BLaER1 treated with 17β-estradiol and CSF1 and Interleukin-3, amounts not matched to agents 10 nM and 100 nM (cell line): ENCODE measurements around the gene TLN1.
A peak's percentile ranks its signal among the peaks of the same experiment; 100 is the strongest.

Source experiments
- H3K27ac ChIP-seq, 11 experiments: shearing (Covaris generic); formaldehyde crosslinking; 2 replicates each; pipeline ENCODE4 v1.8.1; 2022
- H3K27me3 ChIP-seq, 11 experiments: shearing (Covaris generic); formaldehyde crosslinking; 2 replicates each; pipeline ENCODE4 v1.8.1; 2022
- H3K36me3 ChIP-seq, 11 experiments: shearing (Covaris generic); formaldehyde crosslinking; 2 replicates each; pipeline ENCODE4 v1.8.1; 2022
- H3K4me1 ChIP-seq, 10 experiments: shearing (Covaris generic); formaldehyde crosslinking; 2 replicates each; pipeline ENCODE4 v1.8.1; 2022
- H3K4me2 ChIP-seq, 11 experiments: shearing (Covaris generic); formaldehyde crosslinking; 2 replicates each; pipeline ENCODE4 v1.8.1; 2022
- H3K4me3 ChIP-seq, 10 experiments: shearing (Covaris generic); formaldehyde crosslinking; 2 replicates each; pipeline ENCODE4 v1.8.1; 2022
- H3K9ac ChIP-seq, 11 experiments: shearing (Covaris generic); formaldehyde crosslinking; 2 replicates each; pipeline ENCODE4 v1.8.1; 2022
- H3K9me3 ChIP-seq, 11 experiments: shearing (Covaris generic); formaldehyde crosslinking; replicated peaks in 1 of 11; 2 replicates each; pipeline ENCODE4 v1.8.1; 2022
- H4K20me1 ChIP-seq, 11 experiments: shearing (Covaris generic); formaldehyde crosslinking; 2 replicates each; pipeline ENCODE4 v1.8.1; 2022
- Cebpa-rat ChIP-seq, 11 experiments: shearing (Covaris generic); IDR thresholded peaks; 2 replicates each; pipeline ENCODE4 v1.8.1; 2022

Gene TLN1, protein sequence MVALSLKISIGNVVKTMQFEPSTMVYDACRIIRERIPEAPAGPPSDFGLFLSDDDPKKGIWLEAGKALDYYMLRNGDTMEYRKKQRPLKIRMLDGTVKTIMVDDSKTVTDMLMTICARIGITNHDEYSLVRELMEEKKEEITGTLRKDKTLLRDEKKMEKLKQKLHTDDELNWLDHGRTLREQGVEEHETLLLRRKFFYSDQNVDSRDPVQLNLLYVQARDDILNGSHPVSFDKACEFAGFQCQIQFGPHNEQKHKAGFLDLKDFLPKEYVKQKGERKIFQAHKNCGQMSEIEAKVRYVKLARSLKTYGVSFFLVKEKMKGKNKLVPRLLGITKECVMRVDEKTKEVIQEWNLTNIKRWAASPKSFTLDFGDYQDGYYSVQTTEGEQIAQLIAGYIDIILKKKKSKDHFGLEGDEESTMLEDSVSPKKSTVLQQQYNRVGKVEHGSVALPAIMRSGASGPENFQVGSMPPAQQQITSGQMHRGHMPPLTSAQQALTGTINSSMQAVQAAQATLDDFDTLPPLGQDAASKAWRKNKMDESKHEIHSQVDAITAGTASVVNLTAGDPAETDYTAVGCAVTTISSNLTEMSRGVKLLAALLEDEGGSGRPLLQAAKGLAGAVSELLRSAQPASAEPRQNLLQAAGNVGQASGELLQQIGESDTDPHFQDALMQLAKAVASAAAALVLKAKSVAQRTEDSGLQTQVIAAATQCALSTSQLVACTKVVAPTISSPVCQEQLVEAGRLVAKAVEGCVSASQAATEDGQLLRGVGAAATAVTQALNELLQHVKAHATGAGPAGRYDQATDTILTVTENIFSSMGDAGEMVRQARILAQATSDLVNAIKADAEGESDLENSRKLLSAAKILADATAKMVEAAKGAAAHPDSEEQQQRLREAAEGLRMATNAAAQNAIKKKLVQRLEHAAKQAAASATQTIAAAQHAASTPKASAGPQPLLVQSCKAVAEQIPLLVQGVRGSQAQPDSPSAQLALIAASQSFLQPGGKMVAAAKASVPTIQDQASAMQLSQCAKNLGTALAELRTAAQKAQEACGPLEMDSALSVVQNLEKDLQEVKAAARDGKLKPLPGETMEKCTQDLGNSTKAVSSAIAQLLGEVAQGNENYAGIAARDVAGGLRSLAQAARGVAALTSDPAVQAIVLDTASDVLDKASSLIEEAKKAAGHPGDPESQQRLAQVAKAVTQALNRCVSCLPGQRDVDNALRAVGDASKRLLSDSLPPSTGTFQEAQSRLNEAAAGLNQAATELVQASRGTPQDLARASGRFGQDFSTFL (N-terminal part only)

DNA sequence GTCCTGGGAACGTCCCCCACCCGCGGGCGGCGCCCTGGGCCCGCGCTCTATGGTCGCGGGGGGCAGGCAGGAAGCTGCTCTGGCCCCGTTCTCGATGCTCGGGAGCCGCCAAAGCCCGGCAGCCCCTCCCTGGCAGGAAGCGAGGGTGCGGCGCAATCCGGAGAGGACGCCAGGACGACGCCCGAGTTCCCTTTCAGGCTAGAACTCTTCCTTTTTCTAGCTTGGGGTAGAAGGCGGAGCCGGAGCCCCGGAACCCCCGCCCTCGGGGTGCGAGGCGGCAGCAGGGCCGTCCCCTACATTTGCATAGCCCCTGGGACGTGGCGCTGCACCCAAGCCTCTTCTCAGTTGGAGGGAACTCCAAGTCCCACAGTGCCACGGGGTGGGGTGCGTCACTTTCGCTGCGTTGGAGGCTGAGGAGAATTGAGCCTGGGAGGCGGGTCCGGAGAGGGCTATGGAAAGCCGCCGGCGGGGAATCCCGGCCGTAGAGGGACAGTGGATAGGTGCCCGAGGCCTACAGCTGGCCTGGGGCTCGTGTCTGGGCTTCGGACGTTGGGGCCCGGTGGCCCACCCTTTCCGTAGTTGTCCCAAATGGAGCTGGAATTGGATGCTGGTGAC, at the start of gene TLN1, which contains the start of gene CREB3:
TLN1 (minus strand) TSS at position 11 of the 615 bp plus-strand sequence. CDS start 6,501 bp downstream, outside the sequence.
CREB3 (plus strand) TSS at position 482 of the 615 bp plus-strand sequence; CDS start at position 589, 107 bp downstream.
- Histone ChIP-seq H4K20me1 (peaks cover 24 to 65% (median 40%) of the 10 kb centered on the region in 11 experiments), H3K9ac (peak within 1 kb of the TSS; percentile 85 to 93 (median 91)), H3K4me1 (peaks cover 56 to 77% (median 68%) of the 10 kb centered on the region in 10 experiments), H3K4me2 (peak within 1 kb of the TSS; percentile 94 to 100 (median 98)), H3K9me3 (no peaks in the 10 kb centered on the region), H3K27me3 (no peaks in the 10 kb centered on the region), H3K27ac (peak within 1 kb of the TSS; percentile 77 to 91 (median 88)), H3K4me3 (peak within 1 kb of the TSS; percentile 73 to 94 (median 81)), H3K36me3 (peaks cover 19 to 46% (median 30%) of the 10 kb centered on the region in 11 experiments)
- no peak for TF ChIP-seq Cebpa-rat (IDR thresholded peaks at IDR 0.05)

DNA sequence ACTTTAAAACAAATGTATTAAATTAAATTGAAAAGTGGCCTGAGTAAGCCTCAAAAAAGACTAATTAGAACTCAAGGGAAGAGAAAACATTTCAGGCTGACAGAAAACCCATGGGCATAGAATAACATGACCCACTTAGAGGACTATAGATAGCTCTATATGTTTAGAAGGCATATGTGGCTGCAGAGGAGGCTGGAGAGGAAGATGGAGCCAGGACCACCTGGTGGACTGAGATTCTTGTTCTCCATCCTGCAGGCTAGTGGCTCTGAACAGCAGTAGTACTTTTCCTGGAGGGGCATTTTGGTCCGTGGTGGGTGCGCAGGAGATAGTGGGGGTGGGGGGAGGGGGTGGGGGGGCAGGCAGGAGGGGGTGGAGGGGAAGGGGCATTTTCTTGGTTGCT, 49.1 kb upstream of the TLN1 start:
- no peak overlapping the region for H3K9ac ChIP-seq
- peaks cover 4 to 8% (median 5%) of the 10 kb centered on the region in 10 experiments for H3K4me1 ChIP-seq
- H3K36me3 ChIP-seq, result 0 out of 22 replicates have a peak, but pooled peaks cover 0 to 4% (median 0%) of the 10 kb centered on the region in 11 experiments
- H3K9me3 ChIP-seq, result no peaks in the 10 kb centered on the region
- no peak for TF ChIP-seq Cebpa-rat (IDR thresholded peaks at IDR 0.05)
- no peak overlapping the region for H3K27ac ChIP-seq
- H3K4me3 ChIP-seq, result no peak overlapping the region
- H3K27me3 ChIP-seq, result no peaks in the 10 kb centered on the region
- H3K4me2 ChIP-seq, result no peak overlapping the region
- H4K20me1 ChIP-seq, result no peaks in the 10 kb centered on the region

DNA sequence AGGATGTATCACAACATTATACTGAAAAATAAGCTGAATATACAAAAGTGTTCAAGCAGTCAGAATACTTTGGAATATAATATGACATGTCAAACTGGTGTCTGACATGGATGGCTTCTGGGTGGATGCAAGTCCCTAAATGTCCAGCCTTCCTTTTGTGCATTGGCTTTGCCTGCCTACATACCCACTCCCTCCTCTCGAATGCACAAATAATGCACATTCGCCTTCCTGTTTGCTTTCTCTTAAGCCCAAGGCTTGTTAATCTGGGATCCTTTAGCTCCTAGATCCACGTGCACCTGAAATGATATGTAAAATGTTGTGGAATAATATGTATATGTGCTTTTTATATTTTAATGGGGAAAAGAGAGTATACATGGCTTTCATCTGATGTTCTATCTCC, 46.5 kb upstream of the TLN1 start:
- Histone ChIP-seq H4K20me1 (no peaks in the 10 kb centered on the region), H3K4me3 (no peak overlapping the region), H3K9ac (no peak overlapping the region), H3K4me2 (no peak overlapping the region), H3K27ac (no peak overlapping the region), H3K4me1 (peaks cover 13 to 19% (median 17%) of the 10 kb centered on the region in 10 experiments), H3K36me3 (0 out of 22 replicates have a peak, but pooled peaks cover 0 to 3% (median 0%) of the 10 kb centered on the region in 11 experiments), H3K27me3 (no peaks in the 10 kb centered on the region), H3K9me3 (no peaks in the 10 kb centered on the region)
- no peak for TF ChIP-seq Cebpa-rat (IDR thresholded peaks at IDR 0.05)

DNA sequence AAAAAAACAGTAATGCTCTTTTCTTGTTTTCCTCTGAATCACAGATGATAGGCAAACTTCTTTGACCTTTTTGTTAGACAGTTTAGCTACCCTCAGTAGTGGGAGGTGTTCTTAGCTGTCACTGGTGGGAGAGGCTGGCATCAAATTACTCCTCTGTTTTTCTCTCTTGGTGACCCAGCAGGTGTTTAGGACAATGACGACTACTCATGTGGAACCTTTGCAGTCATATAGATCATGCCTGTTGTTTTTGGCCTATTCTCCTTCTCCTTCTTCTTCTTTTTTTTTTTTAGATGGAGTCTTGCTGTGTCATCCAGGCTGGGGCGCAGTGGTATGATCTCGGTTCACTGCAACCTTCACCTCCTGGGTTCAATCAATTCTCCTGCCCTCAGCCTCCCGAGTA, 44.0 kb upstream of the TLN1 start:
- no peak for TF ChIP-seq Cebpa-rat (IDR thresholded peaks at IDR 0.05)
- Histone ChIP-seq H3K4me2 (peak overlapping the region; percentile 23 to 64 (median 50)), H3K9me3 (no peaks in the 10 kb centered on the region), H3K9ac (no peak overlapping the region), H3K36me3 (no peaks in the 10 kb centered on the region), H3K27me3 (no peaks in the 10 kb centered on the region), H3K27ac (peak overlapping the region in 1 of 11 experiments; percentile 31; a peak in 1 of 22 replicates), H3K4me3 (no peak overlapping the region), H4K20me1 (no peaks in the 10 kb centered on the region), H3K4me1 (peaks cover 13 to 19% (median 17%) of the 10 kb centered on the region in 10 experiments)

DNA sequence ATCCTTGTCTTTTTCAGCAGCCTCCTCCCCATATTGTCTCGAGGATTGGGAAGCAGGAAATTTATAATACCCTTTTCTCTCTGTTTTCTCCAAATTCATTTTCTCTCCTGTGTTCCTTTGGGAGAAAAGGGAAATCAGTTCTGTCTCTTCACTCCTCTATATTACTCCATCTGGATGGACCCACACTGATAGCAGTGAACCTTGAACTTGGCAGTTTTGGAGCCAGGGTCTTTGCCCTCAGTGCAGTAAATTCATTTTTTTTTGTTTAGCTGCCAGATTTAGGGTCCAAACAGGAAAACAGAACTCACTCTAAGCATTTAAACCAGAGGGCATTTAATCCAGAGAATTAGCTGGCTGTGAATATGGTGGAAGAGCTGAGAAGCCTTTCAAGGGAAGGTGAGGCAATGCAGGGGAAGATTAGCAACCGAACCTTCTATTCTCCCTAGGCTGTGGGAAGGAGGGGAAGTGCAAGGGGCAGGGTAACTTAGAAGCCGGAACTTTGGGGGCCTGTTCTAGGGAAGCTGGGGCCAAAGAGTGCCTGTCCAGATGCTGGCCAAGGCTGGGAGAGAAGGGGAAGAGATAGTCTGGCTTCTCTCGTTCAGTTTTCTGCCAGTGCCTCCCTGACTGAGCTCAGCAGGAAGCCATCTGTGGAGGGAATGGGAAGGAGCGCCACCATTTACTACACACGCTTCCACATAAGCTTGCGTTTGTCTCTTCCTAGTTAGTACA, 43.1 kb upstream of the TLN1 start:
- Histone ChIP-seq H3K9me3 (no peaks in the 10 kb centered on the region), H3K9ac (no peak overlapping the region), H3K27ac (peak overlapping the region in 4 of 11 experiments; percentile 3 to 33 (median 25); a peak in 3 of 22 replicates), H3K4me1 (peaks cover 13 to 19% (median 17%) of the 10 kb centered on the region in 10 experiments), H3K4me3 (no peak overlapping the region), H3K27me3 (no peaks in the 10 kb centered on the region), H4K20me1 (no peaks in the 10 kb centered on the region), H3K4me2 (peak overlapping the region; percentile 23 to 64 (median 41); a peak in 21 of 22 replicates), H3K36me3 (no peaks in the 10 kb centered on the region)
- no peak for TF ChIP-seq Cebpa-rat (IDR thresholded peaks at IDR 0.05)

DNA sequence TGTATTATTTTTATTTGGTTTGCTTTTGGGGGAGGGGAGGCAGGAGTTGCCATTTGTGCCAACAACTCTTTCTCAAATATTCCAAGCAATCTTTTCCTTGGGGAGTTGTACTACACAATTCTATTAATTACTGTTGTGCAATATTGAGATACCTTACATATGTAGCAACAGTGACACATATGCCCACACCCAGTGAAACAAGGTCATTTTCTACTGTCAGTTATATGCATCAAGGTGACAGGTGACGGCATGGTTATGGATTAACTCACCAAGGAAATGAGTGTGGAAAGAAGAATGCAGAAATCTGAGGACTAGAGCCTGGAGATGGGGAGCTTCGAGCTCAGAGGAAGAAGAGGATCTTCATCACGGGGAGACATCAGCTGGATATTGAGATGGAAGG, 39.9 kb upstream of the TLN1 start:
- 0 out of 22 replicates have a peak, but pooled peaks of 1 of the 11 experiments have one; percentile 26 for TF ChIP-seq Cebpa-rat (IDR thresholded peaks at IDR 0.05)
- no peak overlapping the region for H3K9ac ChIP-seq
- H3K4me1 ChIP-seq, result peaks cover 13 to 19% (median 17%) of the 10 kb centered on the region in 10 experiments
- no peak overlapping the region for H3K4me3 ChIP-seq
- no peaks in the 10 kb centered on the region for H3K9me3 ChIP-seq
- no peak overlapping the region for H3K4me2 ChIP-seq
- H3K27me3 ChIP-seq, result no peaks in the 10 kb centered on the region
- no peaks in the 10 kb centered on the region for H3K36me3 ChIP-seq
- no peaks in the 10 kb centered on the region for H4K20me1 ChIP-seq
- no peak overlapping the region for H3K27ac ChIP-seq

DNA sequence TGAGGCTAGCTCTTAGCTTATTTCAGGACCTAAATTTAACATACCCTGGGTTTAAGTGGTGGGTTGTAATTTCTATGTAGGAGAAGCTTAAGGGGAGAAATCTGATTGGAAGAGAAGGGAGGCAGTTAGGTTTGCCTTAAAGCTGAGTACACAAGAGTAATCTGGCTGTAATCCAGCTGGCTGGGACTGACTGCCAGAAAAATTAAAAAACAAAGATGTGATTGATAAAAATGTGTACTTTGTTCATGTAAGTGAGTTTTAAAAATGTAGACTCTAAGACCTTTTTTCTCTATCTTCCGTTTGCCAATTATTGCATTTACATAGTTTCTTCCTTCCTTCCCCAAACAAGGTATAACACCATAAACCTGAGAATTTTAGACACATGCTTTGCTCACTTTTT, 39.5 kb upstream of the TLN1 start:
- no peak overlapping the region for H3K4me2 ChIP-seq
- no peak overlapping the region for H3K9ac ChIP-seq
- TF ChIP-seq Cebpa-rat (IDR thresholded peaks at IDR 0.05), result no peak
- no peaks in the 10 kb centered on the region for H3K9me3 ChIP-seq
- no peaks in the 10 kb centered on the region for H4K20me1 ChIP-seq
- H3K27ac ChIP-seq, result no peak overlapping the region
- H3K27me3 ChIP-seq, result no peaks in the 10 kb centered on the region
- H3K4me1 ChIP-seq, result peaks cover 13 to 18% (median 17%) of the 10 kb centered on the region in 10 experiments
- H3K4me3 ChIP-seq, result no peak overlapping the region
- no peaks in the 10 kb centered on the region for H3K36me3 ChIP-seq

DNA sequence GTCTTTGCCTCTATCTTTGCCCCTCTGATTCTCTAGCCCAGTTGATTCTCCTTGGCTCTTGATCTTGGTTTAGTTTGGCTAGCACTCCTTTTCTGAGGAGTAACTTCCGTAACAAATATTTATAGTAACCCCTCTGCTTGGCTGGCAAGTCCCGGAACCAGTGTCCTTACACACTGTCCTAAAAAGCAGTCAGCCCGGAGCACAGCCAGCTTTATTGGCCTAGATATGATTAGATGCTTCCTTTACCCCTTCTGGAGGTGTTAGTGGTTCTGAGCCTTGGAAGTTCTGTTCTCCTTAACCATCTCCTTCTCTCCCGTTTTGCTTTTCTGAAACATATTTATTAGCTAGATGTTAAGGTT, 39.1 kb upstream of the TLN1 start:
- H3K36me3 ChIP-seq, result no peaks in the 10 kb centered on the region
- no peak overlapping the region for H3K4me2 ChIP-seq
- no peak overlapping the region for H3K9ac ChIP-seq
- peaks cover 8 to 14% (median 12%) of the 10 kb centered on the region in 10 experiments for H3K4me1 ChIP-seq
- H4K20me1 ChIP-seq, result no peaks in the 10 kb centered on the region
- no peak overlapping the region for H3K4me3 ChIP-seq
- no peaks in the 10 kb centered on the region for H3K9me3 ChIP-seq
- no peaks in the 10 kb centered on the region for H3K27me3 ChIP-seq
- H3K27ac ChIP-seq, result no peak overlapping the region
- no peak for TF ChIP-seq Cebpa-rat (IDR thresholded peaks at IDR 0.05)
